Muscle of back (tissue), 11 donors: Measurements from ENCODE around the gene TMEM132D. TPM values are rescaled to one million over a fixed set of nuclear protein-coding genes. Genes with fewer than 3 reads are reported as not detected.
A peak's percentile ranks its signal among the peaks of the same experiment; 100 is the strongest.
"Not testable (repeated sequence)": the region's sequence is repeated elsewhere in the genome, so short reads cannot be mapped to it uniquely, and the experiment has no call there.

ENCODE experiments used
- DNase-seq, 3 donors: peaks; one replicate each; pipeline versions ENCODE4 v3.0.0 to v3.0.0-alpha.2; 2013
- polyA plus RNA-seq, 10 donors: library from polyadenylated mRNA; unstranded; fragments of 120-200 nt; gene quantifications; one replicate each; pipeline ENCODE4 v1.2.1, GENCODE V29; 2013; ENCODE audit not compliant: insufficient read length in 10 of 10

The TMEM132D gene
- polyA plus RNA-seq, 10 donors: 0.35 to 1.6 (median 0.91) TPM

GRCh38 chr12:129069886-129070285 is 833.9 kb downstream of the TMEM132D start:
- DNase-seq: no peak

- no peak for DNase-seq
These were observed 835.1 kb downstream of the TMEM132D start for GRCh38 chr12:129068684-129069083.

GRCh38 chr12:129067491-129067890 is 836.3 kb downstream of the TMEM132D start:
- DNase-seq: no peak

- peak in 1 of 3 donors; percentile 67 for DNase-seq
These were observed 839.5 kb downstream of the TMEM132D start for GRCh38 chr12:129064209-129064855.

GRCh38 chr12:129063600-129063999 is 840.2 kb downstream of the TMEM132D start:
- no peak for DNase-seq

GRCh38 chr12:129053232-129053631 is 850.6 kb downstream of the TMEM132D start:
- no peak for DNase-seq

- no peak for DNase-seq
These were observed 851.5 kb downstream of the TMEM132D start for GRCh38 chr12:129052373-129052772.

- DNase-seq: peak; percentile 15 to 53 (median 33)
These were observed 853.9 kb downstream of the TMEM132D start for GRCh38 chr12:129049917-129050316.

GRCh38 chr12:129043334-129043733 is 860.5 kb downstream of the TMEM132D start:
- DNase-seq: not testable (repeated sequence)

- DNase-seq: no peak
These were observed 867.7 kb downstream of the TMEM132D start for GRCh38 chr12:129036135-129036534.

- no peak for DNase-seq
These were observed 869.1 kb downstream of the TMEM132D start for GRCh38 chr12:129034558-129035289.

- DNase-seq: no peak
These were observed 875.0 kb downstream of the TMEM132D start for GRCh38 chr12:129028844-129029243.

GRCh38 chr12:129025055-129025454 is 878.8 kb downstream of the TMEM132D start:
- DNase-seq: no peak
